Midbrain (tissue), 1 donor: ENCODE measurements around the gene C1orf35.

Experiments used
- DNase-seq: peaks from one replicate; lab custom pipeline; 2025; lab: John Stamatoyannopoulos, UW

C1orf35 gene

DNA sequence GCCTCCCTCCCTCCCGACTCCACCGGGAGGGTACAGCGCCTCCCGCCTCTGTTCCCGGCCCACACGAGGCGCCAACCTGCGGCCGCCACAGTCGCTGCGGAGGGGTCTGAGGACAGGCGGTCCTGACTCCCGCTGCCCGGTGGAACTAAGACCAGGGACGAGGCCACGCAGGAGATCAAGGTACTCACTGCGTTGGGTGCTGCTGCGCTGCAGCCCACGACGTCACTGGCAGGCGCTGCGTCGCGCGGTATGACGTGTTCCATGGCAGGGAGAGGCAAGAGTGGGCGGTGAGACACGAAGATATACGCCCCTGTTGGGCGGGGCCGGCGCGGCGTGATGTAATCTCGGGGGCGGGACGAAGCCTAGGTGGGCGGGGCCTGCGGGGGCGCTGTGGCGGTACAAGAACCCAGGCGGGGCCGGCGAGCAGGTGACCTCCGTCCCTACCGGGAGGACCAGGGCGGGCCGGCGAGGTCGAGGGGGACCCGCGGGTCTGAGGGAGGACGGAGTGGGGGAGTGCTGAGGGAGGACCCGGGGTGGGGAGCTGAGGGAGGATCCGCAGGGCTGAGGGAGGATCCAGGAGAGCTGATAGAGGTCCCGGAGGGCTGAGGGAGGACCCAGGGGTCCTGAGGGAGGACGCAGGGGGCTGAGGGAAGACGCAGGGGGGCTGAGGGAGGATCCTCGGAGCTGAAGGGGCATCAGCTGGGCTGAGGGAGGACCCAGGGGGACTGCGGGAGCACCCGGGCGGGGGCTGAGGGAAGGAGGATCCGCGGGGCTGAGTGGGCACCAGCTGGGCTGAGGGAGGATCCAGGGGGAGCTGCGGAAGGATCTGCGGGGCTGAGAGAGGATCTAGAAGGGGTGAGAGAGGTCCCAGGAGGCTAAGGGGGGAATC, 6.2 kb upstream of the C1orf35 start, which contains the start of gene MRPL55:
TSS of gene MRPL55 (minus strand) at position 227 of the 889 bp plus-strand sequence. CDS start 1,039 bp downstream, outside the sequence.
- peak; percentile 99 for DNase-seq

- no peak for DNase-seq
Observed at GRCh38 chr1:228108742-228109072, 5.6 kb upstream of the C1orf35 start.

DNA sequence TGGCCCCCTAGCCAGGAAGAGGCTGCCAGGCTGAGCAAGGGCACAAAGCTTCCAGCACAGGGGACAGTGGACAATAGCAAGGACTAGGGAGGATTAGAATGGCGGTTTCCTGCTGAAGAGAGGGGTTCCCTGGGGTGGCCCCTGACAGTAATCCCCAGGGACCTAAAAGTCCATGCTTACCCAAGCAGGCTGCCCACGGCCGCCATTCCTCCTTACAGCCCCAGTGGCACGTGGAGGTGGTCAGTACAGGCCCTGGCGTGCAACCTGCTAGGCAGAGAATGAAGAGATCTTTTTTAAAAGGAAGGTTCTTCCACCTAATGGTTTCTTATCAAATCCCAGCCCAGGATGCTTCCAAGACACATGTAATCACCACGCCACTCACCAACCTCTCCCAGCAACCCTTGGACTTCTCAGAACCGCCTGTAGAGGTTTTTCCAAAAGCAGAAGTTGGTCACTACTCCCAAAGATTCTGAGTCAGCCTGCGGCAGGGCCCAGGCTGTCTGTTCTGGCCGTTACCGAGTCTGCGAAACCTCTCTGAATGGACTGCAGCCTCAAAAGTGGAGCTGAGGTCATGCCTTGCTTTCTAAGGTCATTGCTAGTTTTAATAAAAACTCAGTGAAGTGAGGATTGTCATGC, 5.0 kb upstream of the C1orf35 start:
- no peak for DNase-seq

DNA sequence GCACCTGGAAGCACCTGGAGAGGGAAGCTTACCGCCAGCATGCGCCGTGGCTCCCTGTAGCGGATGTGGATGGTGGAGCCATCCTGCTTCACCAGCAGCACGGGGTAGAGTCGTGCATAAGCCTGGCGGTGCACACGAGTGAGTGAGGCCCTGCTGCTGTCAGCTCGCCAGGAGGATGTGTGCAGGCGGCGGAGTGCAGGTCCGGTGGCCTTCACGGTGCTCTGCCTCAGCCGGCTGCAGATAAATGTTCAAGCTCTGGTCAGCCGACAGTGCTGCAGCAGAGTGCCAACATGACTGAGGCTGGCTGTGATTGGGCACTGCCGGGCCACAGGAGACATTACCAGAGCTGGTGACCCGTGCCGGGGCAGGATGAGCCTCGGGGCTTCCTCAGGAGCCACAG, 4.5 kb upstream of the C1orf35 start:
- no peak for DNase-seq

- DNase-seq: no peak
Observed at GRCh38 chr1:228106800-228107054, 3.6 kb upstream of the C1orf35 start.

DNA sequence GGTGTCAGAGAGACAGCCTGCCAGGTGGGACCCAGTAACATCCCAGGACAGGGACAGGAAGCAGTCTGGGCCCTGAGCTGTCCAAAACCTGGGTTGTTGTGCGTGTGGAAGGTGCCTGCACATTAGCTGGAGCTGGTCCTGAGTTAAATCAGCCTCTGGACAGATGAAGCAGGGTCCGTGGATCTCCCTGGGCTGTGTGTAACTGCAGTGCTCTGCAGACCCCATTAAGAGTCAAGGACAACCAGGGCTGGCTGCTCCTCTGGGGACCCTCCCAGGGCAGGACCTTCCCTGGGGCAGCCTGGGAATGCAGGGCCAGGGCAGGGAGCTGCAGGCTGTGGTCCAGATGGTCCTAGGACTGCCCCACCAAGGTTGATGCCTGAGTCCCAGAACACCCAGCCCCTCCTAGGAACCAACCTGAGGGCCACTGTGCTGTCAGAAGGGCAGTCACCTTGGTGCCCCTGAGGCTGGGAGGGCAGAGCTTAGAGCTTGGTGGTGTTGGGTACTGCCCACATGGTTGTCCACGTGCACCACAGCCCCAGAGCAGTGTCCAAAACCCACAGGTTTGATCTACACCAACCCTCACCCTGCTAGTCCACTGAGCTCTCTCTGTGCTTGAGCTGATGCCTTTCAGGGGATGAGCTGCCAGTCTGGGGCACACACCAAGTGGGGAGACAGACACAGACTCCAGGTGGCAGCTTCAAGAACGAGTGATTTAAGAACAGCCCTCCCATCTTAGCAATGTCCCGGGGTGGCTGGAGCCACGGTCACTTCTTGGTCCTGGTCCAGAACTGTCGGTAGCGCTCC, 3.1 kb upstream of the C1orf35 start:
- no peak for DNase-seq

DNA sequence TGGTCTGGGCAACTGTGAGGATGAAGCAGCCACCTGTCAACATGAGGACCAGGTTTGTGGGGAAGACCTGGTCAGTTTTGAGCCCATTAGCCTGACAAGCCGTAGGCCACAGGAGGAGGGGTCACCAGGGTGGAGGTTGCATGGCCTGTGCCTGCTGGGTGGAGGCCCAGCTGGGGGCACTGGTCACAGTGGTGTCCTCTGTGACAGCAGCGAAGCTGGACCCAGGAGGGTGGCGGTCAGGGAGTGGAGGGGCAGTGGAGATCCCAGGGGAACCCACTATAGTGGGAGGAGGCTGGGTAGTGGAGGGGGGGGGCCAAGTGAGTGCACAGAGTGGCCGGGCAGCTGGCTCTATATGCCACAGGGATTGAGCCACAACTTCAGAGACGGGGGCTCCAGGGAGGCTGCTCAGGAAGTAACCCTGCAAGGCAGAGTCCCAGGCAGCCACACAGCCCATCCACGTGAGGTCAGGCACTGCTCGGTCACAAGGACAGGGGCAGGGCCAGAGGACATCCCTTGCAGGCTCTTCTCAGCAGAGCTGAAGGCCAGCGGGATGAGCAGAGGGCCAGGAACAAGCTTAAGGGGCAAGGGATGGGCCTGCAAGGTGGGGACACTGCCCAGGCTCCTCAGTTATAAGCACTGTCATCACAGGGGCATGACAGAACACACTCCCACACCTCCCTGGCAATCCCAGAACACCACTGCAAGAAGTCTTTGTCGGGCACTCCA, 2.3 kb upstream of the C1orf35 start:
- DNase-seq: no peak

DNA sequence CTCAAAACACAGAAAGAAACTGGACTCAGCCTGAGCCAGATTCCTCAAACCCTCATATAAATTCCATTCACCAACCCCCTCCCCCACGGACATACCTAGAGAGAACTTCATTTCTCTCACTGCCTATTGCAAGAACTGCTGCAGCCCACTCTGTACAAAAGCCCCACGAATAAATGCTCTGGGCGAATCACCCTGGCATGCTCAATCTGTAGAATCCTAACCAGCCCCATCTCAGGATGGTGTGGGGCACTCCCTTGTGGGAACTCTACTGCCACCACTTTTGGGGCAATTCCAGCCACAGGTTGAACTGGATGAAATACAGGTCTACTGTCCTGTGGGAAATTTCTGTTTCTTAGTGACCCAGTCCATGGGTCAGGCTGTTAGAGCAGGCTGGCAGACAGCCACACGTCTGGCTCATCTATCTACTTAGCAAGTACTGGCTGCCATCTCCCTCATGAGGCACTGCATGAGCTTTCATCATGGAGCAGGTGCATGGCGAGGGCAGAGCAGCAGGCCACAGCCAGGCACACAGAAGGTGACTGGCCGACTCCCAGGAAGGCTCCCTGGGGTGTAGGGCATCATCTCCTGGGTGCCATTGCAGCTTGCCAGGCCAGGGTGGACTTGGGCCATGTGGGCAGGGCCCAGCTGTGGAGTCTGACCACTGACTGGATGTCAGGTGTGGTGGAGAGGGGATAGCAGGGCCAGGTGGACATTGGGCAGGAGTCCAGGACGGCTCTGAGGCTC, 1.6 kb upstream of the C1orf35 start:
- no peak for DNase-seq

- DNase-seq: no peak
Observed at GRCh38 chr1:228101994-228102790, 933 bp downstream of the C1orf35 start.

DNA sequence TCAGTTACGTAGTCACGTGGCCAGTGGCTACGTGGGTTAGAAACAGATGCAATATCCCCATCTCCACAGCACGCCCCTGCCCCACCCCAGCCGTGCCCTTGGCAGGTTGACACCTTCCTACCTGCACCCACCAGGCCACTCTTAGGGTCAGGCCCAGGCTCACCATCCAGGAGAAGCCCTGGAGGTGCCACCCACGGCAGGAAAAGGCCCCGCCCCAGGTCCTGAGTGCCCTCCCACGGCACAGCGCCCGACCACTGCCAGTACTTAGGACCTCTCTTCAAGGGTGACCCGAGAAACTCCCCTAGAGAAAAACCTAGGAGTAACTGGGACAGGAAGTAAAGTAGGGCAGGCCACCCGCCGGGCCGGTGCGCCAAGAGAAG, 1.5 kb downstream of the C1orf35 start:
- no peak for DNase-seq

DNA sequence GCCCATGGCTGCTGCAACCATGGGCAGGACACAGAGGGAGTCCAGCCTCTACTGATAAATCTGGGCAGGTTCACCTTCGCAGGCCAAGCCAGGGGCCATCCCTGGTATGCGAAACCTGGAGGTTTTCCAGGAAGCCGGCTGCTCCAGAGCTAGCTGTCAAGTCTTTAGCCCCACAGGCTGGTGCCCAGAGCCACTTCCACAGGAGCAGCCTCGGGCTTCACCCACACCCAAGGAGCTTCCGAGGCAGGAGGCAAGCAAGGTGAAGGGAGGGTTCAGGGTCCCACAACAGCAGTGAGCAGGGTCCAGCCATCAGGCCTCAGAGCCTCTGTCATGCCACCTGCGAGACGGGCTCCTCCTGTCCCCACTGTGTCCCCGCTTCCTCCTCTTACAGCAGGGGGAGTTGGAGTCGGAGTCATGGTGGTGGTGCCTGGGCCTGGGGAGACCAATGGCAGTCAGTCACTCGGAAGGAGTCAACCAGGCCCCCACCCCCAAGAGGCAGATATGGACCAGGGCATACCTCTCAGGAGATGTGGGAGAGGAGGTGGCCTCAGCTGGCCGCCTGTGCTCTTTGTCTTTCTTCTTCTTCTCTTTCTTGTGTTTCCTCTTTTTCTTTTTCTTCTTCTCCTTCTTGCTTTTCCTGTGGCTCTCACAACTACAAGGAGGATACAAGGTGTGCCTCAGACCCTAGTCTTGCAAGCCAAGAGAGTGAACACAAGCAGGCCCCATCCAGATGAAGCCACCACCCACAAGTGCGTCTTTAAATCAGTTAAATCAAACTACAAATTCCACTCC, 2.1 kb downstream of the C1orf35 start:
- no peak for DNase-seq

- no peak for DNase-seq
Observed at GRCh38 chr1:228099331-228099732, 3.8 kb downstream of the C1orf35 start.

DNA sequence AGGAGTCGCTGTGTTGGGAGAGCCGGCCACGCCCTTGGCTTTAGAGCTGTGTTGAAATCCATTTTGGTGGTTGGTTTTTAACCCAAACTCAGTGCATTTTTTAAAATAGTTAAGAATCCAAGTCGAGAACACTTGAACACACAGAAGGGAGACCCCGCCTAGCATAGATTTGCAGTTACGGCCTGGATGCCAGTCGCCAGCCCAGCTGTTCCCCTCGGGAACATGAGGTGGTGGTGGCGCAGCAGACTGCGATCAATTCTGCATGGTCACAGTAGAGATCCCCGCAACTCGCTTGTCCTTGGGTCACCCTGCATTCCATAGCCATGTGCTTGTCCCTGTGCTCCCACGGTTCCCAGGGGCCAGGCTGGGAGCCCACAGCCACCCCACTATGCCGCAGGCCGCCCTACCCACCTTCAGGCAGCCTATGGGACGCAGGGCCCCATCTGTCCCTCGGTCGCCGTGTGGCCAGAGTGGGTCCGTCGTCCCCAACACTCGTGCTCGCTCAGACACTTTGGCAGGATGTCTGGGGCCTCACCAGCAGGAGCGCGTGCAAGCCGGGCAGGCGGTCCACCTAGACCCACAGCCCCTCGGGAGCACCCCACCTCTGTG, 4.7 kb downstream of the C1orf35 start:
- no peak for DNase-seq

DNA sequence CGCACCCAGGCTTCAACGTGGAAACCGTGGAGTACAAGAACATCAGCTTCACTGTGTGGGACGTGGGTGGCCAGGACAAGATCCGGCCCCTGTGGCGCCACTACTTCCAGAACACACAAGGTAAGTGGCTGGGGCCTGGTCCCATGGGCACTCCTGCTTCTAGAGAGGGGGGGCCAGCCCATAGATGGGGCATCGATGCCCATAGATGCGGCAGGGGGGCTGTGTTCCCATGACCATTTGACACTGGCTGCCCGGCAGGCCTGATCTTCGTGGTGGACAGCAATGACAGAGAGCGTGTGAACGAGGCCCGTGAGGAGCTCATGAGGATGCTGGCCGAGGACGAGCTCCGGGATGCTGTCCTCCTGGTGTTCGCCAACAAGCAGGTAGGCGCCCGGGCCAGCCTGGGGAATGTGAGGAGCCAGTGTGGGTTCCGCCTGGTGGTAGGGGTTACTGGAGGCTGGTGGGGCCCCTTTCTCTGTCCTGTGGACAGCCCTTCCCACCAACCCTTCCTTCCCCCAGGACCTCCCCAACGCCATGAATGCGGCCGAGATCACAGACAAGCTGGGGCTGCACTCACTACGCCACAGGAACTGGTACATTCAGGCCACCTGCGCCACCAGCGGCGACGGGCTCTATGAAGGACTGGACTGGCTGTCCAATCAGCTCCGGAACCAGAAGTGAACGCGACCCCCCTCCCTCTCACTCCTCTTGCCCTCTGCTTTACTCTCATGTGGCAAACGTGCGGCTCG, 5.6 kb downstream of the C1orf35 start:
- DNase-seq: no peak

- no peak for DNase-seq
Observed at GRCh38 chr1:228096416-228097332, 6.5 kb downstream of the C1orf35 start.

GRCh38 chr1:228095938-228096337, 7.2 kb downstream of the C1orf35 start:
- no peak for DNase-seq

DNA sequence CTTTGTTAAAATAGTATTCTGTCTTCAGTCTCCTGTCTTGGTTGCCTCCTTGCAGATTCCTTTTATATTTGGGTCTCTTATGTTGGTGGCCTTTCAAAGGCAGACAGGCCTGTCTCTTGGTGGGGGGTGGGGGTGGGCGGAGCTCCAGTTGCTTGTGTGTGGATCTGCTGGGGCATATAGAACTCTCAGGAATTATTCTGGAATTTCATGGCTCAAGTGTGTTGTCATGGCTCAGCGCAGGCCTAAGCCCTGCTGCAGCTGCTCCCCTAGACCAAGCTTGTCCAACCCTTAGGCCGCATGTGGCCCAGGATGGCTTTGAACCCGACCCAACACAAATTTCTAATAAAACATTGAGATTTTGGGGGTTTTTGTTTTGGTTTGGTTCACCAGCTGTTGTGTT, 8.0 kb downstream of the C1orf35 start:
- no peak for DNase-seq
